ENCODE results near the gene FAM124A. TPM values are rescaled to one million over a fixed set of nuclear protein-coding genes. Genes with fewer than 3 reads are reported as not detected.

Gene FAM124A, protein sequence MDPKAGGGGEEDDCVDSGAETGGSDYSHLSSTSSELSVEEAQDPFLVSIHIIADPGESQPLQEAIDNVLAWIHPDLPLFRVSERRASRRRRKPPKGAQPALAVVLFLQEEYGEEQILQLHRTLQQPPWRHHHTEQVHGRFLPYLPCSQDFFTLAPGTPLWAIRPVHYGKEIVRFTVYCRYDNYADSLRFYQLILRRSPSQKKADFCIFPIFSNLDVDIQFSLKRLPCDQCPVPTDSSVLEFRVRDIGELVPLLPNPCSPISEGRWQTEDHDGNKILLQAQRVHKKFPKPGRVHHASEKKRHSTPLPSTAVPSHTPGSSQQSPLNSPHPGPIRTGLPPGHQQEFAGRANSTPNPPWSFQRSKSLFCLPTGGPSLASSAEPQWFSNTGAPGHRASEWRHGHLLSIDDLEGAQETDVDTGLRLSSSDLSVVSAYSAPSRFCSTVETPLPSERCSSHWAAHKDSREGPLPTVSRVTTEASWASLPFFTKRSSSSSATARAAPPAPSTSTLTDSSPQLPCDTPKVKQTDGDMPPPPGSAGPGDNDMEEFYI
- polyA plus RNA-seq (ENCODE audit: insufficient read length in 12 of 12) = 1 to 10 TPM in 11 of 12 donors, not detected in 1; 1.4 to 3.9 (median 2.0) TPM
- long read RNA-seq, donor 1, full-length matches to known transcripts = 2 of 2 reads
- long read RNA-seq, donor 1, partial matches to known transcripts = 0 of 2 reads
- long read RNA-seq, donor 1, other reads (novel, unspliced or antisense) = 0 of 2 reads
- long read RNA-seq, donor 2 = 0 reads
- long read RNA-seq, donor 3, full-length matches to known transcripts = 1 of 1 reads
- long read RNA-seq, donor 3, partial matches to known transcripts = 0 of 1 reads
- long read RNA-seq, donor 3, other reads (novel, unspliced or antisense) = 0 of 1 reads
- long read RNA-seq, donor 4 = 0 reads
- long read RNA-seq, donor 5, full-length matches to known transcripts = 4 of 4 reads
- long read RNA-seq, donor 5, partial matches to known transcripts = 0 of 4 reads
- long read RNA-seq, donor 5, other reads (novel, unspliced or antisense) = 0 of 4 reads
- long read RNA-seq, donor 6 = 0 reads
- long read RNA-seq, donor 7 = 0 reads
- long read RNA-seq, donor 8 = 0 reads
- long read RNA-seq, donor 9 = 0 reads
- long read RNA-seq, donor 10 = 0 reads
- long read RNA-seq, donor 11 = 0 reads

GRCh38 chr13:51222037-51222685 is at the start of gene FAM124A:
Gene FAM124A, plus strand, starts transcription at chr13:51222398. Its CDS starts 104 bp downstream, at chr13:51222502.
- DNase-seq = no peak

DNA sequence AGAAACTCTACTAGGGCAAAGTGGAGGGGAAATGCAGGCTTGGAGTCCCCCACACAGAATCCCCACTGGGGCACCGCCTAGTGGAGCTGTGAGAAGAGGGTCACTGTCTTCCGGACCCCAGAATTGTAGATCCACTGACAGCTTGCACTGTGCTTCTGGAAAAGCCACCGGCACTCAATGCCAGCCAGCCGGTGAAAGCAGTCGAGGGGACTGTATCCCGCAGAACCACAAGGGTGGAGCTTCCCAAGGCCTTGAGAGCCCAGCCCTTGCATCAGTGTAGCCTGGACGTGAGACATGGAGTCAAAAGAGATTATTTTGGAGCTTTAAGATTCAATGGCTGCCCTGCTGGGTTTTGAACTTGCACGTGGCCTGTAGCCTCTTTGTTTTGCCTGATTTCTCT is 47.2 kb upstream of the FAM124A start:
- no peak for DNase-seq

- DNase-seq = no peak
These were observed 46.6 kb upstream of the FAM124A start for GRCh38 chr13:51175639-51176038.

DNA sequence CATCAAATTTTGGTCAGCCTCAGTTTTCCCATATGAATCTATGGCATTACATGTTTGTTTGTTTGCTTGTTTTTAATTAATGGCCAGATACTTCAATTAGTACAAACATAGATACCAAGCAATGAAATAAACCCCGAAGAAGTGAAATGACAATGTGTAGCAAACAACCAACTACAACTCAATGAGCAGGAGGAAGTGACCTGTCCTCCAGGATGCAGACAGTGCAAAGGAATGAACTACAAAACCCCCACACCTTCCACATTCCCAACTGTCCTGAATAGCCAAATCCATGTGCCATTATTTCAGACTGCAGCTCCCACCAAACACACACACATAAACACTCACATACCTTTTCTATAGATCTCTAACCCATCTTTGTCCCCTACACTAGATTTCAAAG is 45.0 kb upstream of the FAM124A start:
- DNase-seq = no peak

DNA sequence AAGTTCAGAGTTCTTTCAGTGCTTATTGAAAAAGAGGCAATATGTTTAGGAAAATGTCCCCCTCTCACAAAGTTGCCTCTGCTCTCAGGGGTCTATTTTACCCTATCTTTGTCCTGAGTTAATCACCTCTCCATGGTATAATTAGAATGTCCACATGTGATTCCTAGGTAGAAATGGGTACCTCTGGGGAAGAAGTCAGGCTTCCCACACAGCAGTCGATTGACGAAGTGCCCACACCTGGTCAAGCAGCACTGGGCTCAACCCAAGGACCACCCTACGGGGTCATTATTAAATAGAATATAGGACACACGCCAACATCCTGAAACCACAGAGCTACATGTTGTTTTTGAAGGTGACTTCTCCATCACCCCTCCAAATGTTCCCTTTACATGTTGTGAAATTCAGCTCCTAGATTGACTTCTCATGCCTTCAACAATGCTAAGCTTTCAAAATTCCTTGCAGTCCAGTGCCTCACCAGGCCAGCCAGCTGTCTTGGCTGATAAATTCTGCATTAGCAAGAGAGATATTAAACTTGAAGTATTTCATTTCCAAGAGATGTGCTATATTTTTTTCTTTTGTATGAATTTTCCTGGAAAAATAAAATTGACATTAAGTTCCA is 43.6 kb upstream of the FAM124A start:
- DNase-seq = no peak

DNA sequence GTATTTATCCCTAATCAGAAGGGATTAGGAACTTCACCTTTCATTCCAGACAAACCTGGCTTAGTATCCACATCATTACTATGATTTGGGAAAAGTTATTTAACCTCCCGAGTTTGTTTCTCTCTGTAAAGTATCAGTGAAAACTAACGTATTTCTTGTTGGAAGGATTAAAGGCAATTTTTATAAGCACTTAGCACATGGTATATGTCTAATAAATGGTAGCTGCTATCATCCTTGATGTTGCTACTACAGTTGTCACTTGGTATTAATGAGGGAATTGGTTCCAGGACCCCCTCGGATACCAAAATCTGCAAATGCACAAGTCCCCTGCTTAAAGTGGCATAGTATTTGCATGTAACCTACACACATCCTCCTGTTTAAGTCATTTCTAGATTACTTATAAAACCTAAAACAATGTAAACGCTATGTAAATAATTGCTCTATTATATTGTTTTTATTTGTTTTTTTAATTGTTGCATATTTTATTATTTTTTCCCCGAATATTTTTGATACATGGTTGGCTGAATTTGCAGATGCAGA is 42.7 kb upstream of the FAM124A start:
- DNase-seq = no peak

- DNase-seq = no peak
These were observed 41.2 kb upstream of the FAM124A start for GRCh38 chr13:51180853-51181511.

- DNase-seq = no peak
These were observed 40.3 kb upstream of the FAM124A start for GRCh38 chr13:51181786-51182383.

DNA sequence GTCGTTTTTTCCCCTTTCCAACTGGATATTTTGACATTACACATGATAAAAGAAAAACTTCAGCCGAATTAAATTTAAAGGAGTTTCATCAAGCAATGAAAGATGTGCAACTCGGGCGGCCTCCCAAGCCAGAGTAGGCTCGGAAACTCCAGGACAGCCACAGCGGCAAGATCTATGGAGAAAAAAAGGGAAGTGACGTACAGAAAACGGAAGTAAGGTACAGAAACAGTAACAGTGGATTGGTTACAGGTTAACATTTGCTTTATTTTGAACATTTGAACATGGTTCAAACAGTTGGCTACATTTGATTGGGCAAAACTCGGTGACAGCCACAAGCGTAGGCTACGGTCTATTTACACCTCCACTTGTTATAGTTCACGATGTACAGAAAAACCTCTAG is 30.5 kb upstream of the FAM124A start:
- no peak for DNase-seq

DNA sequence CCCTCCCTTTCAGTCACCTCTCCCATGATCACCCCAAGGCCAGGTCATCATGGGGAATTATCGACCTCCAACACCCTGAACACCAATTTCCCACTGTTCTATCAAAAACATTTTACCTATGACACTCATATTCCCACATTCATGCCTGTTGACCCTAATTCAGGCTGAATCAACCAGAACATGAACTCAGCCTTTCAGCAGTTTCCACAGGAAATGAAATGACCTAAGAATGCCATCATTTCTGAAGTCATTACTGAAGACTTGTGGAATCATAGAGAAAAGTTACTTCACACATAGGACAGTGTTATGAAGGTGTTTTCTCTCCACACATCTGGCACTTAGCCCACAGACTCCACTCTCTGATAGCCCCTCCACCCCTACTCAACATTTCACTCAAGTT is 29.9 kb upstream of the FAM124A start:
- DNase-seq = no peak

GRCh38 chr13:51193387-51193786 is 28.8 kb upstream of the FAM124A start:
- no peak for DNase-seq

- DNase-seq = no peak
These were observed 27.3 kb upstream of the FAM124A start for GRCh38 chr13:51194942-51195341.

DNA sequence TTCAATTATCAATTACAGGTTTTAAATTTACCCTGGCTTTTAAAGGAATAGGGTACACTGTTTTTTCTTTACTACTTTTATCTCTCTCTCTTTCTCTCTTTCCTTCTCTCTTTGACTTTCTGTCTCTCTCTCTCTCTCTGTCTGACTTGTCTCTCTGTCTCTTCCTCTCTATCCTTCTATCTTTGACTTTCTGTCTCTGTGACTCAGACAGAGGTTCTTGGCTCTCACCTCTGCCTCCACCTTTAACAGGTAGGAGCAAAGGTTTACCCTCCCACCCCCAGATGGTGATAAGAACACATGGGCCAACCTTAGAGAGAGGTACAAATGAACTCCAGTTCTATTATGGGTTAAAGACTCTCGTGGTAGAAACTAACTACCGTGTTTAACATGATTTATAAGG is 20.3 kb upstream of the FAM124A start:
- DNase-seq = no peak

DNA sequence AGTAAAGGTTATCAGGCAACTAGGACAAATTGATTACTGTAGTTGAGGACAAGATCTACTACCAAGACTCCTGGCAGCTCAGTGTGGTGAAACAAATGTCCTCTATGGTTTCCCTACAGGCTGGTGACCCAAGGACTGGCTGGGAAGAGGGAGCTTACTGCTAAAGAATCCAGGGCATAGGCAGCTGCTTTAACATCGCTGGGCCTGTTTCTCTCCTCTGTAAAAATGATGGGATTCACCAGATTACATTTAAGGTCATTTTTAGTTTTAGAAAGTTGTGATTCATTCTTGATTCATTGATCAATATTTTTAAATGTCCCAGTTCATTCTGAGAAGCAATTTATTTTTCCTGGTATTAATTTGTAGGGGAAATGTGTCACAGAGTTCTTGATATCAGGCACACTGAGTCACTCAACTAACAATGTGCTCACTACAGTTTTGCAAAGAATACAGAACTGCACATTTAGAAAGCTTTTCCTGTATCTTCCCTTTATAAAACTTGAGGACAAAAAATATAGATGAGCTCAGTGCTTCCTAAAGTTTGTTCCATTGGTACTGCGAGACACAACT is 19.6 kb upstream of the FAM124A start:
- no peak for DNase-seq

- DNase-seq = no peak
These were observed 15.6 kb upstream of the FAM124A start for GRCh38 chr13:51206584-51206983.

- no peak for DNase-seq
These were observed 14.3 kb upstream of the FAM124A start for GRCh38 chr13:51207881-51208280.

DNA sequence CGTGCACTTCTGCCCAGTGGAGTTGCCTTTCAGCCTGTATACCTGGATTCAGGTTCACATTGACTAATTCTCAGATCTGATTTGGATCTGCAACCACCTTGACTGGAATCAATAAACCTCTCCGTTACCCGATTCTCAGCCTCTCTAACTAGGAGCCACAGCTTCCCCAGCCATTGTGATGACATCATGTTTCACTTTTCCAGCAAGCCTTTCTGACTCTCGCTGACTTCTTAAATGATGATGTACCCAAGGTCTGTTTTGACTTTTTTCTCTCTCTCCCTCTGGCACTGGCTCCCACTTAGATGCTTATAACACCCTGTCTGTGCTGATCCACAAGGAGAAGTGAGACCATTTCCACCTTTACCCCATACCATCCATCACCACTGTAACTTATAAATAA is 13.5 kb upstream of the FAM124A start:
- no peak for DNase-seq

DNA sequence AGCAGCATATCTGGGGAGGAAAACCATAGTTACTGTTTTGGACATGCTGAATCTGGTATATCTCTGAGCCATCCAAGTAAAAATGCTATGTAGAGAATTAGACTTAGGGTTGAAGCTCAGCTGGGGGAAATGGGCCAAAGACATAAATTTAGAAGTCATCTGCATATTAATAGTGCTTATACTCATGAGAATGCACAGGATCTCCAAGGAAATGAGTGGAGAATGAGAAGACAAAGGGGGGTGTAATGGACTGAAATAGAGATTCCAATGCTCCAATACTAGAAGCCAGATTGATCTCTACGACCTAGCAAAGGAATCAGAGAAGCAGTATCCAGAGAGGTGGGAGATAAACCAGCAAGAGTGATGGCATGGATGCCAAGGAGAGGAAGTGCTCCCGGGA is 10.3 kb upstream of the FAM124A start:
- no peak for DNase-seq

GRCh38 chr13:51212758-51213157 is 9.4 kb upstream of the FAM124A start:
- no peak for DNase-seq
